ENCODE measurements around the gene VSIG2.

DNA sequence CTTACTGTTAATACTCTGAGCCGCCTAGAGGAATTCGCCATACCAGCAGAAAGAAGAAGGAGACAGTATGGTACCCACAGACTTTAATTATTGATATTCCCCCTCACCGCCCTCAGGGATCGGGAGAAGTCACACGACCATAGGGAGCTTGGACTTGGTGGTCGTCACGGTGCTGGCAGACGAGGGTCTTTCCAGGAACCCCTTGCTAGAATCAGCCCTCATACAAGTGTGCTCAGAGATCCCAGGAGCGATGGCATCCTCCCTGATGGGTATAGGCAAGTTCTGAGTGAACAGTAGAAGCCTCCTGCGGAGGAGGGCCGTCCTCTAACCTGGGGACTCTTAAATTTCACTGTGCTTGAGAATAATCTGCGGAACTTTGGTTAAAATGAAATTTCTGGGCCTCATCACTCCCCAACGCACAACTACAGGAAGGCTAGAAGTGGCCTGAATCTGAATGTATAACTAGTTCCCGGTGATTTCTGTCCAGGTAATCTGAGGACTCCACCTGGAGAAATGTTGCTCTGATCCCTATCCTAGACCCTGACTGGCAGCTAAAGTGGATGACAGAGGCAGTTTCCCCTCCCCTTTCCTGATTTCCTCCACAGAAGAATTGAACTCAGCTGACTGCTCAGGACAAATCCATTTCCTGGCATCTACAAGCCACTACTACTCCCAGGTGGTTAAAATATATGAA lies 4.5 kb downstream of the VSIG2 start:
- TF ChIP-seq MAFK (IDR thresholded peaks at IDR 0.05; ENCODE audit: low read depth, low read length) (no peak), POLR2A (IDR thresholded peaks at IDR 0.05; ENCODE audit: low read depth, low read length) (no peak), ELK1 (IDR thresholded peaks at IDR 0.05; ENCODE audit: borderline replicate concordance, low read depth, low read length) (no peak), MXI1 (IDR thresholded peaks at IDR 0.05; ENCODE audit: borderline replicate concordance, low read depth, low read length) (no peak), FOS (IDR thresholded peaks at IDR 0.05; ENCODE audit: low read depth, low read length) (no peak), RFX5 (IDR thresholded peaks at IDR 0.05; ENCODE audit: low read depth, low read length) (no peak), RAD21 (IDR thresholded peaks at IDR 0.05; ENCODE audit: low read length) (no peak)
- TF ChIP-seq, protein P1, sequence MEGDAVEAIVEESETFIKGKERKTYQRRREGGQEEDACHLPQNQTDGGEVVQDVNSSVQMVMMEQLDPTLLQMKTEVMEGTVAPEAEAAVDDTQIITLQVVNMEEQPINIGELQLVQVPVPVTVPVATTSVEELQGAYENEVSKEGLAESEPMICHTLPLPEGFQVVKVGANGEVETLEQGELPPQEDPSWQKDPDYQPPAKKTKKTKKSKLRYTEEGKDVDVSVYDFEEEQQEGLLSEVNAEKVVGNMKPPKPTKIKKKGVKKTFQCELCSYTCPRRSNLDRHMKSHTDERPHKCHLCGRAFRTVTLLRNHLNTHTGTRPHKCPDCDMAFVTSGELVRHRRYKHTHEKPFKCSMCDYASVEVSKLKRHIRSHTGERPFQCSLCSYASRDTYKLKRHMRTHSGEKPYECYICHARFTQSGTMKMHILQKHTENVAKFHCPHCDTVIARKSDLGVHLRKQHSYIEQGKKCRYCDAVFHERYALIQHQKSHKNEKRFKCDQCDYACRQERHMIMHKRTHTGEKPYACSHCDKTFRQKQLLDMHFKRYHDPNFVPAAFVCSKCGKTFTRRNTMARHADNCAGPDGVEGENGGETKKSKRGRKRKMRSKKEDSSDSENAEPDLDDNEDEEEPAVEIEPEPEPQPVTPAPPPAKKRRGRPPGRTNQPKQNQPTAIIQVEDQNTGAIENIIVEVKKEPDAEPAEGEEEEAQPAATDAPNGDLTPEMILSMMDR (conservative IDR thresholded peaks at IDR 0.05; ENCODE audit: low read depth, low read length), result no peak

All from IMR-90 (cell line).